GM10266 (cell line): ENCODE data around the gene CALU.

Experiments used
- DNase-seq: peaks from one replicate; pipeline ENCODE4 v3.0.0; 2012; ENCODE audit errors: extremely low spot score
- CTCF ChIP-seq: IDR thresholded peaks from 2 replicates; pipeline ENCODE4 v1.5.1; 2012; ENCODE audit warnings: mild to moderate bottlenecking, low read depth; ENCODE audit not compliant: control insufficient read depth, insufficient read depth; ENCODE audit errors: missing control alignments

CALU gene

DNA sequence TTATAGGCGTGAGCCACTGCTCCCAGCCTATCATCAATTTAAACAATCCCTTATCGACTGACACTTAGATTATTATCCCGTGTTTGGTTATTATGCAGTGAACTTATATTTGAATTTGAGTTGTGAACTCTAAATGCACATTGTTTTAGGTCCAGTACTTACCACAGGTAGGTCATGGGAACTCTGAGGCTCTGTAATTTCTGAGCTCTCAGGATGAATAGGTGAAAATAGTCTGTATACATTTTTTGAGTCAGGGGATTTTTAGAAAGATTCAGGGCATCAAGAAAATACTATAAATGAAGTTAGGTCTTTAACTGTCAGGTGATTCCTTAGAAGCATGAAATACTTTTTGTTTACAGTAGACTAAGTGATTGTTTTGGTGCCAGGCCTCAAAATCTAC is 61.4 kb downstream of the CALU start:
- no peak for TF ChIP-seq CTCF
- DNase-seq, result no peak

- TF ChIP-seq CTCF, result no peak
- no peak for DNase-seq
Observed at GRCh38 chr7:128801003-128801402, 61.8 kb downstream of the CALU start.

DNA sequence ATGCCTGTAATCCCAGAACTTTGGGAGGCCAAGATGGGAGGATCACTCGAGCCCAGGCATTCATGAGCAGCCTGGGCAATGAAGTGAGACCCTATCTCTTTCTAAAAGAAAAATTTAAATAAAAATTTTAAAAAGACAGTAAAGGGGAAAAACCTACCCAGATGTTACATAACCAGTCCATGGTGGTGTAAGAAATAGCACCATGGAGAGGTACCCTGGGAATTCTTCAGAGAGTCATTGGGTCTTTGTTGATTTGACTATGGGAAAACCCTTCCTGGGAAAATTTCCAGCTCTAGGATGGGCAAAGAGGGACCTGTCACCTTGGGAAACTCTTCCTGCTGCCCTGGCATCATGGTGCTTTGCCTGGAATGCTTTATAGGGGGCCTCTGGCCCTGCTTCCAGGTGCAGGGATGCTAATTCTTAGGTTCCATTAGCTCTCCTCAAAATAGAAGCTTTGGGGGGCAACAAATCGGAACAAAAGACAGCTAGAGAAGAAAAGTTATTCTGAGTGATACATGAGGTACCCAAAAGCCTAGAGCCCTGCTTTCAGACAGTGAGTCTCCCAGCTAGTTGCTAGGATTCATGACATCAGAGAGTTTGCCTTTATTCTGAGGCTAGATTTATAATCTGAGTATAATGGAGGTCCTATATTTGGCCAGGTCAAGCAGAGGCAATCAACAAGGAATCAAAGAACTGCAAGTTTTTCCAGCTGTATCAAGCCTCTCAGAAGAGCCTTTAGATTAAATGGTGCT is 62.7 kb downstream of the CALU start:
- no peak for DNase-seq

GRCh38 chr7:128804484-128804883 is 65.3 kb downstream of the CALU start:
- TF ChIP-seq CTCF, result no peak
- no peak for DNase-seq

More for the DNA sequence above, 62.7 kb downstream of the CALU start:
- no peak for TF ChIP-seq CTCF

- DNase-seq, result no peak
- TF ChIP-seq CTCF, result no peak
Observed at GRCh38 chr7:128805225-128805624, 66.1 kb downstream of the CALU start.

GRCh38 chr7:128807191-128807590 is 68.0 kb downstream of the CALU start:
- no peak for DNase-seq
- no peak for TF ChIP-seq CTCF

GRCh38 chr7:128809363-128809762 is 70.2 kb downstream of the CALU start:
- no peak for DNase-seq
- no peak for TF ChIP-seq CTCF
